PC-3 (cell line): ENCODE data around the gene FAT2.

ENCODE experiments used
- EZH2 ChIP-seq: fragments of 300-600 bp; sonication (generic); IDR thresholded peaks from one replicate; pipeline ENCODE4 v1.6.1; 2017; ENCODE audit warnings: antibody characterized with exemption, mild to moderate bottlenecking, low read length; ENCODE audit not compliant: unreplicated experiment
- EZH2phosphoT487 ChIP-seq: fragments of 300-600 bp; sonication (generic); IDR thresholded peaks from 2 replicates; pipeline ENCODE4 v1.6.1; 2018; ENCODE audit warnings: mild to moderate bottlenecking, antibody characterized with exemption, low read length, borderline replicate concordance
- TF ChIP-seq, protein P1 (sequence below): fragments of 300-600 bp; sonication (generic); conservative IDR thresholded peaks from 2 replicates; pipeline ENCODE4 v1.5.1; 2017; ENCODE audit warnings: antibody characterized with exemption, low read depth, mild to moderate bottlenecking, low read length

DNA sequence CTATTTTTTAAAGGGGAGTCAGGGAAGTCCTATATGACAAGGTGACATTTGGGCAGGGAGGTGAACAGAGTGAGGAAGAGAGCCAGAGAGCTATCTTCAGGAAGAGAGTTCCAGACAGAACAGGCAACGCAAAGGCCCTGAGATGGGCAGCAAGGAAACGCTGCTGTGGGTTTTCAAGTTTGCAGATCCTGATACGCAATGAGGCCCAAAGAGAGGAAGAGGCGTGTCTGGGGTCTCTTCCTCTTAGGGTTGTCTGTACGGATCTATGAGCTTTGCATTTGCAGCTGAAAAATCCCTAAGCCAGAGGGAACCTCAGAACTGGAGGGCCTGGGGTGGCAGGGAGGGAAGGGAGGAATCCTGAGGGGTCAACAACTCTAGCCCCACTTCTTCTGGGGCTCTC lies 13.6 kb downstream of the FAT2 start:
- TF ChIP-seq EZH2 (no peak), EZH2phosphoT487 (no peak)
- TF ChIP-seq, protein P1, sequence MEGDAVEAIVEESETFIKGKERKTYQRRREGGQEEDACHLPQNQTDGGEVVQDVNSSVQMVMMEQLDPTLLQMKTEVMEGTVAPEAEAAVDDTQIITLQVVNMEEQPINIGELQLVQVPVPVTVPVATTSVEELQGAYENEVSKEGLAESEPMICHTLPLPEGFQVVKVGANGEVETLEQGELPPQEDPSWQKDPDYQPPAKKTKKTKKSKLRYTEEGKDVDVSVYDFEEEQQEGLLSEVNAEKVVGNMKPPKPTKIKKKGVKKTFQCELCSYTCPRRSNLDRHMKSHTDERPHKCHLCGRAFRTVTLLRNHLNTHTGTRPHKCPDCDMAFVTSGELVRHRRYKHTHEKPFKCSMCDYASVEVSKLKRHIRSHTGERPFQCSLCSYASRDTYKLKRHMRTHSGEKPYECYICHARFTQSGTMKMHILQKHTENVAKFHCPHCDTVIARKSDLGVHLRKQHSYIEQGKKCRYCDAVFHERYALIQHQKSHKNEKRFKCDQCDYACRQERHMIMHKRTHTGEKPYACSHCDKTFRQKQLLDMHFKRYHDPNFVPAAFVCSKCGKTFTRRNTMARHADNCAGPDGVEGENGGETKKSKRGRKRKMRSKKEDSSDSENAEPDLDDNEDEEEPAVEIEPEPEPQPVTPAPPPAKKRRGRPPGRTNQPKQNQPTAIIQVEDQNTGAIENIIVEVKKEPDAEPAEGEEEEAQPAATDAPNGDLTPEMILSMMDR: no peak
